ENCODE results near the gene GDA. TPM values are rescaled to one million over a fixed set of nuclear protein-coding genes. Genes with fewer than 3 reads are reported as not detected.

The GDA gene
- total and polyA plus RNA-seq, 9 of the 15 experiments (the other 6 are each of a cell fraction or from before 2014, with no cell fraction given) = 4.5 to 18.0 (median 12.7) TPM

DNA sequence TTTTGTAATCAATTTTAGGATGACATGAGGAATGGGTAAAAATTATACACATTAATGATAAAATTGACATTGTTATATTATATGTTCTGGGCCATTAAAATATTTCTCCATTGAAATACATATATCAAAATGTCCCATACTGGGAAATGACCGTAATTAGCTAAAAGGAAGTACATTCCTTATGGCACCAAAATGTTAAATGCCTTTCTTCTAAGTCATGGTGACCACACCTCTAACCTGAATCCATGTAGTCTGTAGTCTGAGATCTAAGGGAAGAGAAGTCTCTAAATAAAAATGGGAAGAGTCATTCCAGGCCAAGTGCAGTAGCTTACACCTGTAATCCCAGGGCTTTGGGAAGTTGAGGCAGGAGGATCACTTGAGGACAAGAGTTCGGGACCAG lies 10.0 kb upstream of the GDA start:
- CTCF ChIA-PET (ENCODE audit: low intra/inter-chr PET ratio) = no interaction called here
- WGBS (ENCODE audit: insufficient coverage, low coverage, missing lambda C conversion rate) = 79% methylated on average over 2 of the region's 2 CpGs
- Histone ChIP-seq H3K36me3 (ENCODE audit: control insufficient read depth, insufficient read depth, low read length) (no peaks in the 10 kb centered on the region; the same call in 2 of the 3 replicates), H3K27me3 (ENCODE audit: control insufficient read depth in 2 of 2, insufficient read depth in 2 of 2, low read length in 2 of 2) (no peaks in the 10 kb centered on the region), H3K4me1 (replicated peaks in 1 of 2; ENCODE audit: control insufficient read depth in 2 of 2, insufficient read depth in 2 of 2, low read length in 2 of 2) (no peaks in the 10 kb centered on the region; a peak in 1 of 5 replicates), H3K9me1 (ENCODE audit: control insufficient read depth, insufficient read depth, low read length) (no peaks in the 10 kb centered on the region), H4K20me1 (replicated peaks; ENCODE audit: control insufficient read depth, insufficient read depth, low read length) (no peaks in the 10 kb centered on the region), H2AFZ (ENCODE audit: low read depth, low read length) (no peak overlapping the region), H3K9me3 (replicated peaks; ENCODE audit: control insufficient read depth, insufficient read depth, low read depth, low read length) (no peaks in the 10 kb centered on the region), H3K79me2 (ENCODE audit: control insufficient read depth, insufficient read depth, low read length) (peaks cover 6% of the 10 kb centered on the region; the same call in 2 of the 3 replicates), H3K4me3 (no peak overlapping the region), H3K27ac (ENCODE audit: extremely low read depth, low read depth, low read length) (no peak overlapping the region), H3K4me2 (ENCODE audit: insufficient read depth, low read length) (no peak overlapping the region), H3K9ac (ENCODE audit: insufficient read depth in 1 of 2, low read depth in 2 of 2, low read length in 2 of 2) (no peak overlapping the region)
- no peak for ATAC-seq
- DNase-seq (ENCODE audit: extremely low read depth in 1 of 4, low spot score in 3 of 4) = no peak
- intact Hi-C loops (cut with micrococcal nuclease) (no loop called here), in situ Hi-C loops (cut with MboI) (no loop called here)
- POLR2A ChIA-PET = no interaction called here
- no TSS peak for BruUV-seq (replicated peaks)
- no peak for FAIRE-seq
- TF ChIP-seq SAFB (IDR thresholded peaks at IDR 0.05; ENCODE audit: borderline replicate concordance, low read depth, low read length) = no peak
- no peak for TF ChIP-seq ZNF699 (CRISPR knock-in tag; IDR thresholded peaks at IDR 0.05; ENCODE audit: insufficient replicate concordance)
- no peak for TF ChIP-seq SFPQ (IDR thresholded peaks at IDR 0.05; ENCODE audit: low read depth, low read length)
- TF ChIP-seq DNMT1 (IDR thresholded peaks at IDR 0.05) = no peak
- TF ChIP-seq ILK (tag; IDR thresholded peaks at IDR 0.05; ENCODE audit: borderline replicate concordance, low read depth) = no peak
- TF ChIP-seq, protein P1, sequence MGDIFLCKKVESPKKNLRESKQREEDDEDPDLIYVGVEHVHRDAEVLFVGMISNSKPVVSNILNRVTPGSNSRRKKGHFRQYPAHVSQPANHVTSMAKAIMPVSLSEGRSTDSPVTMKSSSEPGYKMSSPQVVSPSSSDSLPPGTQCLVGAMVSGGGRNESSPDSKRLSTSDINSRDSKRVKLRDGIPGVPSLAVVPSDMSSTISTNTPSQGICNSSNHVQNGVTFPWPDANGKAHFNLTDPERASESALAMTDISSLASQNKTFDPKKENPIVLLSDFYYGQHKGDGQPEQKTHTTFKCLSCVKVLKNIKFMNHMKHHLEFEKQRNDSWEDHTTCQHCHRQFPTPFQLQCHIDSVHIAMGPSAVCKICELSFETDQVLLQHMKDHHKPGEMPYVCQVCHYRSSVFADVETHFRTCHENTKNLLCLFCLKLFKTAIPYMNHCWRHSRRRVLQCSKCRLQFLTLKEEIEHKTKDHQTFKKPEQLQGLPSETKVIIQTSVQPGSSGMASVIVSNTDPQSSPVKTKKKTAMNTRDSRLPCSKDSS (IDR thresholded peaks at IDR 0.05; ENCODE audit: low read depth, partially characterized antibody) = no peak
- no peak for TF ChIP-seq MED1 (CRISPR knock-in tag; IDR thresholded peaks at IDR 0.05; ENCODE audit: borderline replicate concordance)
- TF ChIP-seq DACH1 (IDR thresholded peaks at IDR 0.05; ENCODE audit: partially characterized antibody) = no peak
- no peak for TF ChIP-seq MECOM (CRISPR knock-in tag; IDR thresholded peaks at IDR 0.05)
